Measurements from ENCODE around the gene GGPS1.
"Not testable (repeated sequence)": the region's sequence is repeated elsewhere in the genome, so short reads cannot be mapped to it uniquely, and the experiment has no call there.

GGPS1 gene

GRCh38 chr1:235342471-235342870, 14.1 kb downstream of the GGPS1 start:
- no peak for DNase-seq

- DNase-seq: no peak
Measured at GRCh38 chr1:235343726-235344125, 15.4 kb downstream of the GGPS1 start.

GRCh38 chr1:235351441-235351840, 23.1 kb downstream of the GGPS1 start:
- no peak for DNase-seq

- no peak for DNase-seq
Measured at GRCh38 chr1:235351898-235352297, 23.5 kb downstream of the GGPS1 start.

GRCh38 chr1:235357485-235358373, 29.4 kb downstream of the GGPS1 start:
- DNase-seq: no peak

GRCh38 chr1:235358899-235359298, 30.5 kb downstream of the GGPS1 start:
- DNase-seq: no peak

- not testable (repeated sequence) for DNase-seq
Measured at GRCh38 chr1:235364189-235364588, 35.8 kb downstream of the GGPS1 start.

GRCh38 chr1:235366286-235366685, 37.9 kb downstream of the GGPS1 start:
- no peak for DNase-seq

GRCh38 chr1:235367000-235367908, 38.9 kb downstream of the GGPS1 start, which contains the start of gene TBCE:
Gene TBCE, plus strand, starts transcription at chr1:235367427. Its CDS starts 12,623 bp downstream, at chr1:235380050.
- DNase-seq: peak; percentile 96

- DNase-seq: no peak
Measured at GRCh38 chr1:235368428-235368827, 40.1 kb downstream of the GGPS1 start.

GRCh38 chr1:235369802-235370201, 41.4 kb downstream of the GGPS1 start:
- no peak for DNase-seq

- no peak for DNase-seq
Measured at GRCh38 chr1:235375919-235376605, 47.7 kb downstream of the GGPS1 start.

GRCh38 chr1:235378134-235378735, 49.9 kb downstream of the GGPS1 start:
- DNase-seq: not testable (repeated sequence)

- DNase-seq: not testable (repeated sequence)
Measured at GRCh38 chr1:235381955-235382739, 53.8 kb downstream of the GGPS1 start.

GRCh38 chr1:235385633-235386032, 57.3 kb downstream of the GGPS1 start:
- DNase-seq: not testable (repeated sequence)

- no peak for DNase-seq
Measured at GRCh38 chr1:235391874-235392273, 63.5 kb downstream of the GGPS1 start.

Measured in midbrain (tissue), 1 donor.